Stomach smooth muscle (tissue), 2 donors: ENCODE results near the gene MBNL1.

ENCODE experiments used
- H3K27ac ChIP-seq: one replicate; pipeline ENCODE4 v1.7.0; 2013; ENCODE audit warnings: mild to moderate bottlenecking, low read length, inconsistent platforms
- H3K27me3 ChIP-seq, 2 donors: one replicate each; pipeline ENCODE4 v1.7.0; 2013; ENCODE audit warnings: low read length in 2 of 2; ENCODE audit not compliant: insufficient read depth in 2 of 2, control insufficient read depth in 1 of 2
- H3K36me3 ChIP-seq, 2 donors: one replicate each; pipeline ENCODE4 v1.7.0; 2013; ENCODE audit warnings: low read length in 2 of 2; ENCODE audit not compliant: control insufficient read depth in 2 of 2, insufficient read depth in 2 of 2
- H3K4me1 ChIP-seq: one replicate; pipeline ENCODE4 v1.7.0; 2013; ENCODE audit warnings: low read length; ENCODE audit not compliant: control insufficient read depth, insufficient read depth
- H3K4me3 ChIP-seq, 2 donors: one replicate each; pipeline ENCODE4 v1.7.0; 2013; ENCODE audit warnings: low read length in 2 of 2
- H3K9ac ChIP-seq, 2 donors: one replicate each; pipeline ENCODE4 v1.7.0; 2013; ENCODE audit warnings: low read length in 2 of 2, mild to moderate bottlenecking in 1 of 2
- H3K9me3 ChIP-seq, 2 donors: one replicate each; pipeline ENCODE4 v1.7.0; 2013; ENCODE audit warnings: low read length in 2 of 2; ENCODE audit not compliant: control insufficient read depth in 2 of 2
- donor health status: healthy.
- donor health status: Pancreatic carcinoma.

MBNL1 gene

DNA sequence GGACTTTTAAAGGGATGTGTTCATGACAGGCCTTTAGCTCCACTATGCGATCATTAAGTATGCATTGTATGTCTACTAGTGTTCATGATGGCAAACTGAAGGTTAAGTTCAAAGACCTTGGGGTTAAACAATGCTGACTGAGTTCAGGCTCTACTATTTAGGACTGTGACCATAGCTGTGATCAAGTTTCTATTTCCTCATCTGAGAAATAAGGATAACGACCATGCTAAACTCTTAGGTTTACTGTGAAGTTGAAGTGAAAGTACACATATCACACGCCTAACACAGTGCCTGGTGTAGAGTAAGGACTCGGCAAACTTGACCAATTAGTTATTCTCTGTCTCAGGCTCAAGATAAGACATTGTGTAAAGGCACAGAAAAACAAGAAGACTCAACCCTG, 243.2 kb downstream of the MBNL1 start:
- Histone ChIP-seq H3K27ac (no peak overlapping the region), H3K9me3 (no peaks in the 10 kb centered on the region), H3K4me1 (no peaks in the 10 kb centered on the region), H3K36me3 (no peaks in the 10 kb centered on the region), H3K9ac (no peak overlapping the region), H3K4me3 (no peak overlapping the region), H3K27me3 (no peaks in the 10 kb centered on the region)

DNA sequence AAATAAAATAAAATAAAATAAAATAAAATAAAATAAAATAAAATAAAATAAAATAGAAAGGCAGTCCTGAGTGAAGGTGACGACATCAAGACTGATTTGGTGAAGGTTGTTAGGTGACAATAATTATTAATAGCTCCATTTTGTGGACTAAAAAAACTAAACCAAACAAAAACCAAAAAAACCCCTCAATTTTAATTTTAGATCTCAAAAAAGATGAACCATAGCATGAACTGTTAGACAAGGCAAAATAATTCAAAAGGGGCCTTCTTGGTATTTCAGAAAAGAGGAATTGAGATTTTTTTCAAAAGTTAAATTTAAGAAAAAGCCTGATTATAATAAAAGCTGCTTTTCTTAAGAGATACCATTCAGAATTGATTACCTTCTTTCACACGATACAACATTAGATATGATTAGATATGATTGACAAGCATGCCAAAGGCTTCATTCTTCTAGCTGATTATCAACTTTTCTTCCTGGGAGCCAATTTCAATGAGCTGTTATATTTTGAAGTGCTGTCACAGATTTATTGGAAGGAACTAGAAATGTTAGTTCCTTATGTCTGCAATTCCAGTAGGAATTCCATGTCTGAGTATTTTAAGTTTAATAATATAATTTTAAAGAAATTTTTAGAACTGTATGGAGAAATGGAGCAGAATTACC, 244.7 kb downstream of the MBNL1 start:
- no peaks in the 10 kb centered on the region for H3K4me1 ChIP-seq
- no peaks in the 10 kb centered on the region for H3K27me3 ChIP-seq
- no peaks in the 10 kb centered on the region for H3K36me3 ChIP-seq
- no peak overlapping the region for H3K4me3 ChIP-seq
- H3K27ac ChIP-seq, result no peak overlapping the region
- H3K9me3 ChIP-seq, result no peaks in the 10 kb centered on the region
- no peak overlapping the region for H3K9ac ChIP-seq
